Articular chondrocyte of knee joint (primary cell): Measurements from ENCODE around the gene MAP1A. TPM values are rescaled to one million over a fixed set of nuclear protein-coding genes. Genes with fewer than 3 reads are reported as not detected.

Experiments
- total RNA-seq: library from RNA; depleted of rRNA; stranded (reverse); fragments of >200 nt; gene quantifications from 2 replicates; pipeline ENCODE4 v1.2.3, GENCODE V29; 2012

Gene MAP1A
- 124 and 126 TPM in 2 replicates for total RNA-seq

DNA sequence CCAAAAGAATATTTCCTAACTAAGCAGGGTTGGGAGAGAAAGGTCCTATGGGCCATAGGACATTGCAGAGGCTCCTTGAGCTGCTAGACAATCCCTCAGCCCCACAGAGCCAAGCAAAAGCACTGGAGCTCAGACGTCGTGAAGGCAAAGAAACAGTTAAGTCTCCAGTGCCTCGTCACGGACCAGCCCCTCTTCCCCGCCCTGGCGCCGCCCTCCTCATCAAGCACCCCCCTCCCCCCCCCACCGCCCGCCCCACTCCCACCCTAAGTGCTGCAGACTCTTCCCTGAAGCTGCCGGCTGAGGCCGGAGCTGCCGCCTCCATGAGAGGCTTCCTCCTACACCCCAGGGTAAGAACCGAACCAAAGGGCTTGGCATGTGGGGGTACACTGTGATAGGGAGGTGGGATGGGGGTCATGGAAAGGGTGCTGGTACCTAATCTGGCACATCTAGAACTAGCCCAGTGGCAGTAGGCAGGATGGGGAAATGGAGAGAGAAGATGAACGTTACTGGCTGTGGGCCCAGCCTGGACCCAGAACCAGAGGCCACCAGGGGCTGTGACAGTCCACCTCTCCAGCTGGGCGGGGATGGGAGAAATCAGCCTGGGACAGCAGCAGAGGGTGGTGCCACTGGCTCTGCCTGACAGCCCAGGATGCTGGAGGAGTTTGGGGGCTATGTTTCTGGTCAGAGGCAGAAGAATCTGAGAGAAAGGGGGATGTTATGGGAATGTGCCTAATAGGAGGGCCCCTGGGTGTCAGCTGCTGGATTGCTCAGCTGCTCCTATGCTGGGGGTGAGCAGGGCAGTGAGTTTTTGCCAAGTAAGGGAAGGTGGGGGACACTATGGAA, at the start of gene MAP1A:
Gene MAP1A, plus strand, starts transcription at position 255 of the 843 bp plus-strand sequence. CDS start 3,866 bp downstream, outside the sequence.

DNA sequence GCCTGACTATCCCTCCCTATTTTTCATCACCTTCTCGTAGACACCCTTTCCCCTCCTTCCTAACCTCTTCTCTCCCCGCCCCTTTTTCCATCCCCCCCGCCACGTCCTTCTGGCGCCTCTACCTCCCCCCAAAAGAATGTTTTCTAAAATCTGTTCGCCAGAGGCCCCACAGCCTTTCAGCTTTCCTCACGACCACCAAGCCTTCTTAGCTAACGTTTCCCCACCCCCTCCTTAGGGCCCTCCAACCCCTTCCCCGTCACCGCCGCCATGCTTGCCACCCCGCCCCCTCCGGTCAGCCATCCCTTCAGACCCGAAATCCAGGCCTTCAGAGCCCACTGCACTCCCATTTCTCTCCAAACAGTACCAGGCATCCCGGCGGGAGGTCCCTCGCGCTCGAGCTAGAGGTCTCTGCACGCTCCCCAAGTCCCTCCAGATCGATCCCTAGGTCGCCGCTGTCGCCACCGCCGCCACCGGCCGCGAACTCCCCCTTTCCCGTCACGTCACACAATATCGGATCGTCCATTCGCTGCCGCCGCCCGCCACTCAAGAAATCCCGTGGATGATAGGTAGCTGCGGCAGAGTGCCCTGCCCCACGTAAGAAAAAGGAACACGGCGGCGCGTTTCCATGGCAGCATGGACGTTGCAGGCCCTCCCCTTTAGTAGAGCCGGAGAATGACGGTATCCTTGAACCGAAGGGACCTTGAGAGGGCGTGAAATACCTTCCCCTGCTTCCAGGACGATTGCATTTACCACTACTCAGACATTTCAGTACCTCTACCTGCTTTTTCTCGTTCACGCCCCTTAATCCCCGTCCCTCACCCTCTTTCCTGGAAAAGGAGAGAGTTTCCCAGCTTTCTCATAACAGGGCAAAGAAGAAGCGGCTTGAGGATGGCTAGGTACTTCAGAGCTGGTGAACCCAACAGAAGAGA, 24.5 kb upstream of the MAP1A start, which contains the start of gene TP53BP1:
Gene TP53BP1, minus strand, starts transcription at position 484 of the 929 bp plus-strand sequence. Its CDS starts 113 bp downstream, at position 371.

Other genes with a start within 250 kb of the MAP1A start
- gene TGM7, start 215.4 kb upstream of the MAP1A start, total RNA-seq, result not detected in 2 replicates
- 7.8 and 8.0 TPM in 2 replicates for gene LCMT2, start 187.0 kb upstream of the MAP1A start, total RNA-seq
- gene ZSCAN29, start 146.6 kb upstream of the MAP1A start, total RNA-seq, result 21.0 and 24.9 TPM in 2 replicates
- 7.6 and 10.5 TPM in 2 replicates for gene TUBGCP4, start 146.5 kb upstream of the MAP1A start, total RNA-seq
- 86.2 and 86.8 TPM in 2 replicates for gene TP53BP1, start 24.5 kb upstream of the MAP1A start, total RNA-seq
- gene PPIP5K1, start 72.6 kb downstream of the MAP1A start, total RNA-seq, result 23.9 and 24.0 TPM in 2 replicates
- not detected in 2 replicates for gene CKMT1B, start 76.4 kb downstream of the MAP1A start, total RNA-seq
- gene STRC, start 101.2 kb downstream of the MAP1A start, total RNA-seq, result 0.26 and 0.32 TPM in 2 replicates
- 1.5 and 1.8 TPM in 2 replicates for gene CATSPER2, start 131.2 kb downstream of the MAP1A start, total RNA-seq
- not detected in 2 replicates for gene CKMT1A, start 176.3 kb downstream of the MAP1A start, total RNA-seq
- 287 and 297 TPM in 2 replicates for gene PDIA3, start 228.8 kb downstream of the MAP1A start, total RNA-seq